Erythroblast (primary cell): ENCODE measurements around the gene ADGRA3.

ENCODE experiments used
- GATA1 ChIP-seq: IDR thresholded peaks from 2 replicates; pipeline ENCODE4 v1.6.1; 2011; ENCODE audit warnings: low read depth, mild to moderate bottlenecking, control low read depth, low read length, moderate library complexity
- POLR2A ChIP-seq: IDR thresholded peaks from 2 replicates; pipeline ENCODE4 v1.6.1; 2011; ENCODE audit warnings: mild to moderate bottlenecking, low read length

- no peak for TF ChIP-seq POLR2A
- TF ChIP-seq GATA1: no peak
These were observed 1.4 kb downstream of the ADGRA3 start for GRCh38 chr4:22514481-22514880.
